HG02885 (cell line): ENCODE results near the gene ATP11A.

Source experiments
- ATAC-seq: cut with Tn5 transposase; IDR thresholded peaks from one replicate; pipeline ENCODE4 v1.9.1; 2021; ENCODE audit warnings: mild to moderate bottlenecking; ENCODE audit not compliant: unreplicated experiment, poor library complexity

Gene ATP11A

GRCh38 chr13:112720814-112721197, 31.0 kb downstream of the ATP11A start:
- ATAC-seq, result no peak

- no peak for ATAC-seq
Observed at GRCh38 chr13:112721198-112722104, 31.6 kb downstream of the ATP11A start.

- ATAC-seq, result no peak
Observed at GRCh38 chr13:112722433-112723263, 32.8 kb downstream of the ATP11A start.

- ATAC-seq, result no peak
Observed at GRCh38 chr13:112723771-112724170, 33.9 kb downstream of the ATP11A start.

GRCh38 chr13:112724788-112725345, 35.0 kb downstream of the ATP11A start:
- ATAC-seq, result no peak

GRCh38 chr13:112725346-112726015, 35.6 kb downstream of the ATP11A start:
- no peak for ATAC-seq

GRCh38 chr13:112726016-112726767, 36.4 kb downstream of the ATP11A start:
- no peak for ATAC-seq

- ATAC-seq, result no peak
Observed at GRCh38 chr13:112727581-112727980, 37.7 kb downstream of the ATP11A start.

GRCh38 chr13:112728375-112729126, 38.7 kb downstream of the ATP11A start:
- no peak for ATAC-seq

GRCh38 chr13:112729408-112729807, 39.6 kb downstream of the ATP11A start:
- no peak for ATAC-seq

GRCh38 chr13:112730157-112730671, 40.4 kb downstream of the ATP11A start:
- ATAC-seq, result no peak

- no peak for ATAC-seq
Observed at GRCh38 chr13:112731667-112732616, 42.1 kb downstream of the ATP11A start.

- ATAC-seq, result no peak
Observed at GRCh38 chr13:112732679-112733078, 42.8 kb downstream of the ATP11A start.

GRCh38 chr13:112733112-112733511, 43.3 kb downstream of the ATP11A start:
- ATAC-seq, result no peak

- ATAC-seq, result no peak
Observed at GRCh38 chr13:112733661-112734379, 44.0 kb downstream of the ATP11A start.

- ATAC-seq, result no peak
Observed at GRCh38 chr13:112734696-112735547, 45.1 kb downstream of the ATP11A start.
